HCT116 (cell line): Measurements from ENCODE around the gene CD99L2.

Experiments
- CEBPB ChIP-seq: IDR thresholded peaks from 2 replicates; pipeline ENCODE4 v1.6.1; 2012; ENCODE audit warnings: low read depth
- CTCF ChIP-seq, 3 experiments: fragments of 200-600 bp in 1 of 3; sonication (generic) in 1 of 3; IDR thresholded peaks in 2 of 3; conservative IDR thresholded peaks in 1 of 3; 2 replicates each; pipeline ENCODE4 v1.5.1; 2012 to 2017; ENCODE audit warnings: low read depth in 2 of 3, low read length in 2 of 3, antibody characterized with exemption in 1 of 3, borderline replicate concordance in 1 of 3, control low read depth in 1 of 3, mild to moderate bottlenecking in 1 of 3, mixed read lengths in 1 of 3, mixed run types in 1 of 3, moderate library complexity in 1 of 3; ENCODE audit not compliant: insufficient read depth in 1 of 3
- EZH2 ChIP-seq: fragments of 200-600 bp; sonication (generic); IDR thresholded peaks from 2 replicates; pipeline ENCODE4 v1.6.1; 2017; ENCODE audit warnings: antibody characterized with exemption, mixed run types
- POLR2A ChIP-seq: IDR thresholded peaks from 2 replicates; pipeline ENCODE4 v1.7.0; 2011; ENCODE audit warnings: borderline replicate concordance; ENCODE audit not compliant: insufficient read depth, insufficient read length; ENCODE audit errors: extremely low read depth
- SIN3A ChIP-seq: IDR thresholded peaks from 2 replicates; pipeline ENCODE4 v1.6.1; 2012; ENCODE audit warnings: low read depth
- SRF ChIP-seq: IDR thresholded peaks from 2 replicates; pipeline ENCODE4 v1.6.1; 2012; ENCODE audit warnings: low read depth
- TCF7L2 ChIP-seq: IDR thresholded peaks from 2 replicates; pipeline ENCODE4 v1.7.0; 2011; ENCODE audit warnings: borderline replicate concordance, inconsistent platforms; ENCODE audit not compliant: insufficient read depth, insufficient read length; ENCODE audit errors: extremely low read depth
- ZNF274 ChIP-seq: fragments of 200-500 bp; sonication (Bioruptor generic); IDR thresholded peaks from 2 replicates; pipeline ENCODE4 v1.6.1; 2014; ENCODE audit warnings: mild to moderate bottlenecking, low read depth, low read length, inconsistent platforms

GRCh38 chrX:150940844-150941495, 42.5 kb upstream of the CD99L2 start:
- no peak for TF ChIP-seq CEBPB
- no peak for TF ChIP-seq CTCF (IDR thresholded peaks at IDR 0.05 in 2 of 3, conservative IDR thresholded peaks at IDR 0.05 in 1 of 3; ENCODE audit: borderline replicate concordance in 1 of 3, insufficient read depth in 1 of 3, low read depth in 2 of 3, low read length in 2 of 3)
- no peak for TF ChIP-seq POLR2A
- no peak for TF ChIP-seq TCF7L2
- no peak for TF ChIP-seq SRF
- TF ChIP-seq EZH2: no peak
- no peak for TF ChIP-seq ZNF274
- no peak for TF ChIP-seq SIN3A
